Thymus (tissue), 11 donors: ENCODE results near the gene PNPLA6. TPM values are rescaled to one million over a fixed set of nuclear protein-coding genes. Genes with fewer than 3 reads are reported as not detected.

ENCODE experiments used
- DNase-seq, 9 donors: peaks; one replicate each; pipeline ENCODE4 v3.0.0-alpha.2; 2013; ENCODE audit warnings: low spot score in 9 of 9, low read depth in 6 of 9, missing footprints in 1 of 9
- H3K27ac ChIP-seq, 2 donors: one replicate each; pipeline ENCODE4 v1.5.1; 2013; ENCODE audit warnings: control low read depth in 1 of 2, low read depth in 1 of 2, low read length in 1 of 2, mild to moderate bottlenecking in 1 of 2, moderate library complexity in 1 of 2
- H3K27me3 ChIP-seq, 2 donors: one replicate each; pipeline ENCODE4 v1.5.1; 2013; ENCODE audit warnings: low read length in 1 of 2; ENCODE audit not compliant: control insufficient read depth in 2 of 2, insufficient read depth in 1 of 2
- H3K36me3 ChIP-seq, 2 donors: one replicate each; pipeline ENCODE4 v1.5.1; 2013; ENCODE audit warnings: low read length in 1 of 2, mild to moderate bottlenecking in 1 of 2, moderate library complexity in 1 of 2; ENCODE audit not compliant: control insufficient read depth in 2 of 2, insufficient read depth in 2 of 2
- H3K4me1 ChIP-seq, 2 donors: one replicate each; pipeline ENCODE4 v1.5.1; 2013; ENCODE audit warnings: low read length in 2 of 2; ENCODE audit not compliant: control insufficient read depth in 2 of 2, insufficient read depth in 2 of 2
- H3K4me3 ChIP-seq, 2 donors: one replicate each; pipeline ENCODE4 v1.5.1; 2013; ENCODE audit warnings: low read length in 2 of 2, control low read depth in 1 of 2, mild to moderate bottlenecking in 1 of 2
- H3K9me3 ChIP-seq, 2 donors: one replicate each; pipeline ENCODE4 v1.5.1; 2013; ENCODE audit warnings: low read length in 1 of 2, mild to moderate bottlenecking in 1 of 2; ENCODE audit not compliant: control insufficient read depth in 2 of 2, insufficient read depth in 1 of 2
- WGBS: extraction: QIAGEN DNeasy Blood & Tissue Kit; methylation state at CpG from one replicate; pipeline ENCODE4 v1.1.7; 2013; 5-methylcytosine and 5-hydroxymethylcytosine counted together
- polyA plus RNA-seq: library from polyadenylated mRNA; stranded (reverse); fragments of 200-250 nt; gene quantifications from one replicate; pipeline ENCODE4 v1.2.3, GENCODE V29; 2013
- total RNA-seq: library from RNA; stranded (reverse); fragments of 120-200 nt; gene quantifications from one replicate; pipeline ENCODE4 v1.2.4, GENCODE V29; 2013
- donor health status: healthy.

The PNPLA6 gene
- total and polyA plus RNA-seq, 2 donors = 17.3 to 75.3 TPM

DNA sequence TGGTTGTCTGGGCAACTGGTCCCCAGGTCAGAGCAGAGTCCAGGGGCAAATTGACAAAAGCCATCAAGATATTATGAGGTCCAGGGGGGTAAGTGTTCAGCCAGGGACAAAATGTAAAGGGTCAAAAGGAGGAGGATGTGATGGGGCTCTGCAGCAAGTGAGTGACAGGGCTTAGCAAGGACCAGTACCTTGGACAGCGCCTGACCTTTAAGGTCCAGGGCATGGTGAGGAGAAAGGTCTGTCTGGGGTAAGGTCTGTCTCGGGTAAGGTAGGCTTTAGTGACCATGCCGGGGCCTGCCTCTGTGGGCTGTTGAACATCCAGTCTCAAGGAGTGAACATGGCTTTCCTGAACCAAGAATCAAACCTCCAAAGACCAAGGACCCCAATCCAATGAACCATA, 25.9 kb upstream of the PNPLA6 start:
- Histone ChIP-seq H3K27ac (no peak overlapping the region), H3K36me3 (no peaks in the 10 kb centered on the region), H3K27me3 (peaks cover 0 to 34% of the 10 kb centered on the region in 2 donors), H3K4me3 (no peak overlapping the region), H3K9me3 (peaks cover 0 to 8% of the 10 kb centered on the region in 2 donors), H3K4me1 (peaks cover 7 to 10% of the 10 kb centered on the region in 2 donors)
- 45% methylated on average over 3 of the region's 3 CpGs for WGBS
- DNase-seq = peak in 1 of 9 donors; percentile 41

DNA sequence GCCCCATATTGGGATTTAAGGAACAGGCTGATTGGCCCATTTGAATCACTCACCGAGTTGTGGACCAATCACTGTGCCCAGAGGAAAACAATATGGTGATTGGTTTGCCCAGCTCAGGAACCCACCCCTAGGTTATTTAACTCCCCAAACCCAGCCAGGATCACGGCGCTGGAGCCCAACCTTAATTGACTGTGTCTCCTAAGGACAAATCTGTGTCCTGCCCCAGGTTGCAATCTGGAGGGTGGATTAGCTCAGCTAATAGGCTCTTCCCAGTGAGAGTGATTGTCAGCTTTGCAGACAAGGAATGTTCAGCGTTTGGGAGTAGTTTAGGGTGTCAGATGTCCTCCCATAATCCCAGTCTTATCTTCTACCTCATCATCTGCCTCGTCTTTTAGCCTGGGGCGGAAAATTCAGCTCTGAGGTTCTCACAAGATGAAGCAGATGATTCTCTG, 23.1 kb upstream of the PNPLA6 start:
- peaks cover 3 to 31% of the 10 kb centered on the region in 2 donors for H3K27me3 ChIP-seq
- no peaks in the 10 kb centered on the region for H3K36me3 ChIP-seq
- H3K4me1 ChIP-seq = peaks cover 7 to 11% of the 10 kb centered on the region in 2 donors
- no peaks in the 10 kb centered on the region for H3K9me3 ChIP-seq
- H3K27ac ChIP-seq = peak overlapping the region in 1 of 2 donors; percentile 13
- no peak overlapping the region for H3K4me3 ChIP-seq
- 75% methylated on average over 6 of the region's 6 CpGs for WGBS
- no peak for DNase-seq

DNA sequence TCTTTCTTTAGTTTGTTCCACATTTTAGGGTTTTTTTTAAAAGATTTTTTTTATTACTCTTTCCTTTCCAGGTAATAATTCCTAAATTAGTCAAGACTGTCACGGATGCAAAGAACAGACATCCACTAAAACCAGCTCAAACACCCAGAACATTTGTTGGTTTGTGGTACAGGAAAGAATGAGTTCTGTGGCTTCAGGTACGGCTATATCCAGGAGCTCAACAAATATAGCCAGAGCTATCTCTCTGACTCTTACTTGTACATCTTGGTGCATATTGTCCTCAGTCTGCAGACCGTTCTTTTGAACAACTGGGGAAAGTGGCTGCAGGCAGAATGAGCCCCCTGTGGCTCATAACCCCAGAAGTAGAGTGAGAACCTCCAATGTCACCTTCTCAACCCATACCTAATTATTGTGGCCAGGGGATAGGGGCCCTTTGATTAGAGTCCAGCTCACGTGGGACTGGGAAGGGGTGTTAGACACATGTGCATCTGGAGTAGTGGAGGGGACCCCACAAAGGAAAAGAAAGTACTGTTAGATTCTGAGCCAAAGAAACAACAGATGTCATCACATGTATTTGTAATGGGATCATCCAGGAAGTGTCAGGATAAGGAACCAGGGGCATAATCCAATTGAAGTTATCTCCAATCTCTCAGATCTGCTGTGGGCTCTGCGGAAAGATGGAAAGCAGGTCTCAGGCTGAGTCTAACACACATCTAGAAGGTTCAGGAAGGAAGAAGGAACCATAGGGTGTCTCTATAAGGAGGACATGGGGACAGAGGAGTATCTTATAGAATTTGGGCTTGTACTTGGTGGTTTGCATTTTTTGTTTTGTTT, 21.5 kb upstream of the PNPLA6 start:
- Histone ChIP-seq H3K4me1 (peaks cover 7 to 11% of the 10 kb centered on the region in 2 donors), H3K36me3 (no peaks in the 10 kb centered on the region), H3K27me3 (peaks cover 3 to 31% of the 10 kb centered on the region in 2 donors), H3K9me3 (no peaks in the 10 kb centered on the region), H3K4me3 (no peak overlapping the region), H3K27ac (no peak overlapping the region)
- WGBS = 96% methylated on average over 5 of the region's 5 CpGs
- no peak for DNase-seq

- peaks cover 0 to 5% of the 10 kb centered on the region in 2 donors for H3K36me3 ChIP-seq
- 92% methylated on average over 13 of the region's 13 CpGs for WGBS
- no peak overlapping the region for H3K4me3 ChIP-seq
- peak overlapping the region; percentile 33 to 45 for H3K27ac ChIP-seq
- no peak for DNase-seq
- peaks cover 3 to 31% of the 10 kb centered on the region in 2 donors for H3K27me3 ChIP-seq
- H3K9me3 ChIP-seq = no peaks in the 10 kb centered on the region
- peaks cover 7 to 11% of the 10 kb centered on the region in 2 donors for H3K4me1 ChIP-seq
These were observed 20.3 kb upstream of the PNPLA6 start for GRCh38 chr19:7515110-7515644.

- Histone ChIP-seq H3K36me3 (peaks cover 0 to 5% of the 10 kb centered on the region in 2 donors), H3K4me3 (peak within 1 kb of the TSS; percentile 50 to 66), H3K27ac (peak within 1 kb of the TSS; percentile 45 to 76), H3K27me3 (peaks cover 3 to 31% of the 10 kb centered on the region in 2 donors), H3K9me3 (no peaks in the 10 kb centered on the region), H3K4me1 (peaks cover 7 to 11% of the 10 kb centered on the region in 2 donors)
- 2% methylated on average over 33 of the region's 33 CpGs for WGBS
- DNase-seq = peak in 1 of 9 donors; percentile 49
These were observed 19.8 kb upstream of the PNPLA6 start, which contains the start of gene ZNF358 for GRCh38 chr19:7515645-7516151. Gene ZNF358, plus strand, starts transcription at chr19:7516103. Its CDS starts 3,140 bp downstream, at chr19:7519243.

- H3K27ac ChIP-seq = no peak overlapping the region
- peak overlapping the region; percentile 50 to 66 for H3K4me3 ChIP-seq
- H3K9me3 ChIP-seq = no peaks in the 10 kb centered on the region
- DNase-seq = no peak
- peaks cover 3 to 31% of the 10 kb centered on the region in 2 donors for H3K27me3 ChIP-seq
- peaks cover 7 to 11% of the 10 kb centered on the region in 2 donors for H3K4me1 ChIP-seq
- H3K36me3 ChIP-seq = peaks cover 0 to 5% of the 10 kb centered on the region in 2 donors
- 5% methylated on average over 28 of the region's 28 CpGs for WGBS
These were observed 19.2 kb upstream of the PNPLA6 start for GRCh38 chr19:7516333-7516732.

GRCh38 chr19:7516878-7517277, 18.6 kb upstream of the PNPLA6 start:
- Histone ChIP-seq H3K27me3 (peaks cover 3 to 31% of the 10 kb centered on the region in 2 donors), H3K9me3 (no peaks in the 10 kb centered on the region), H3K36me3 (peaks cover 0 to 5% of the 10 kb centered on the region in 2 donors), H3K4me3 (peak overlapping the region; percentile 50 to 66), H3K27ac (peak overlapping the region in 1 of 2 donors; percentile 38), H3K4me1 (peaks cover 7 to 14% of the 10 kb centered on the region in 2 donors)
- DNase-seq = no peak
- WGBS = 92% methylated on average over 4 of the region's 4 CpGs

DNA sequence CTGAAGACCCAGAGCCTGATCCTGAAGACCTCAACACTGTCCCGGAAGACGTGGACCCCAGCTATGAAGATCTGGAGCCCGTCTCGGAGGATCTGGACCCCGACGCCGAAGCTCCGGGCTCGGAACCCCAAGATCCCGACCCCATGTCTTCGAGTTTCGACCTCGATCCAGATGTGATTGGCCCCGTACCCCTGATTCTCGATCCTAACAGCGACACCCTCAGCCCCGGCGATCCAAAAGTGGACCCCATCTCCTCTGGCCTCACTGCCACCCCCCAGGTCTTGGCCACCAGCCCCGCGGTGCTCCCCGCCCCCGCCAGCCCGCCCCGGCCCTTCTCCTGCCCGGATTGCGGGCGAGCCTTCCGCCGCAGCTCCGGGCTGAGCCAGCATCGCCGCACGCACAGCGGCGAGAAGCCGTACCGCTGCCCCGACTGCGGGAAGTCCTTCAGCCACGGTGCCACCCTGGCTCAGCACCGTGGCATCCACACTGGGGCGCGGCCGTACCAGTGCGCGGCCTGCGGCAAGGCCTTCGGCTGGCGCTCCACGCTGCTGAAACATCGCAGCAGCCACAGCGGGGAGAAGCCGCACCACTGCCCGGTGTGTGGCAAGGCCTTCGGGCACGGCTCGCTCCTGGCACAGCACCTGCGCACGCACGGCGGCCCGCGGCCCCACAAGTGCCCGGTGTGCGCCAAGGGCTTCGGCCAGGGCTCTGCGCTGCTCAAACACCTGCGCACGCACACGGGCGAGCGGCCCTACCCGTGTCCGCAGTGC, 16.0 kb upstream of the PNPLA6 start:
- H3K9me3 ChIP-seq = no peaks in the 10 kb centered on the region
- peaks cover 3 to 25% of the 10 kb centered on the region in 2 donors for H3K27me3 ChIP-seq
- peaks cover 2 to 5% of the 10 kb centered on the region in 2 donors for H3K36me3 ChIP-seq
- H3K4me3 ChIP-seq = no peak overlapping the region
- H3K4me1 ChIP-seq = peaks cover 17 to 27% of the 10 kb centered on the region in 2 donors
- no peak for DNase-seq
- 98% methylated on average over 74 of the region's 74 CpGs for WGBS
- H3K27ac ChIP-seq = no peak overlapping the region
